Measurements from ENCODE around the gene TRUB1.

The TRUB1 gene

DNA sequence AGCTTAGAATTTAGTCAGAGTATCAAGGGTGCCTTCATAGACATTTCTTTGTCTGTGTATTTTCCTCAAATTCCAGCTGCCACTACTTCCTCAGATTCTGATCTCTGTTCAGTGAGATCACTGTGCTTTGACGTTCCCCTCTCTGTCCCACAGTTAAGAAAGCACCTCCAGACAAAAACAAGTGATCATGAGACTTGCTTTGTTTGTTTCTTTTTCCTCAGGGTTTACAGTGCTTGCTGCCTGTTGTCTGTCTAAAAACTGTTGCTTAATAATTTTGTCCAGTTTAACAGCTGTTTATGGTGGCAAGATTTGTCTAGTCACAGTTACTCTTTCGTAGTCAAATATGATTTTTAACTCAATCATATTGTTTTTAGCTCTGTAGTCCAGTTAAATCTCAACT, 29.1 kb downstream of the TRUB1 start:
- TF ChIP-seq, protein P1, sequence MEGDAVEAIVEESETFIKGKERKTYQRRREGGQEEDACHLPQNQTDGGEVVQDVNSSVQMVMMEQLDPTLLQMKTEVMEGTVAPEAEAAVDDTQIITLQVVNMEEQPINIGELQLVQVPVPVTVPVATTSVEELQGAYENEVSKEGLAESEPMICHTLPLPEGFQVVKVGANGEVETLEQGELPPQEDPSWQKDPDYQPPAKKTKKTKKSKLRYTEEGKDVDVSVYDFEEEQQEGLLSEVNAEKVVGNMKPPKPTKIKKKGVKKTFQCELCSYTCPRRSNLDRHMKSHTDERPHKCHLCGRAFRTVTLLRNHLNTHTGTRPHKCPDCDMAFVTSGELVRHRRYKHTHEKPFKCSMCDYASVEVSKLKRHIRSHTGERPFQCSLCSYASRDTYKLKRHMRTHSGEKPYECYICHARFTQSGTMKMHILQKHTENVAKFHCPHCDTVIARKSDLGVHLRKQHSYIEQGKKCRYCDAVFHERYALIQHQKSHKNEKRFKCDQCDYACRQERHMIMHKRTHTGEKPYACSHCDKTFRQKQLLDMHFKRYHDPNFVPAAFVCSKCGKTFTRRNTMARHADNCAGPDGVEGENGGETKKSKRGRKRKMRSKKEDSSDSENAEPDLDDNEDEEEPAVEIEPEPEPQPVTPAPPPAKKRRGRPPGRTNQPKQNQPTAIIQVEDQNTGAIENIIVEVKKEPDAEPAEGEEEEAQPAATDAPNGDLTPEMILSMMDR (IDR thresholded peaks at IDR 0.05; ENCODE audit: low read depth, low read length, missing control alignments), result no peak
- no peak overlapping the region for H3K4me3 ChIP-seq (replicated peaks; ENCODE audit: low read depth, low read length)
- DNase-seq (ENCODE audit: extremely low read depth, low read depth), result no peak

DNA sequence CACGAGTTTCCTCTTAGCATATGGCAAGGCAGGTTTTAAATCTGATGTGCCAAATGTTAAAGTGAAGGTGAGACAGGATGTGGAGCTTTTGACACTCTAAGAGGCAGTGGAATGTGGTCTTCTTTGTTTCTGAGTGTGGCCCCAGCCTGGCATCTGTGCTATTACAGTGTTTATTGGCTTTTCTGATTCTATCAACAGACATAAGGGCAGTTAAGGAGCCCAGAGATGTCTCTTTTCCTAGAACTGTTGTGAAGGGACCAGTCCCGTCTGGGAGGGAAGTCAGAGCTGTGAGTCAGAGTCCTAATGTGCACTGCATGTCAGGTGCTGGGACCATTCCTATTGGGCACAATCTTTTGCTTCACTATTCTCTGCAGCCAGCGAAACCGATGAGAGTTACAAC, 32.5 kb downstream of the TRUB1 start:
- no peak for DNase-seq (ENCODE audit: extremely low read depth, low read depth)
- TF ChIP-seq, protein P1 (IDR thresholded peaks at IDR 0.05; ENCODE audit: low read depth, low read length, missing control alignments), result no peak
- H3K4me3 ChIP-seq (replicated peaks; ENCODE audit: low read depth, low read length), result no peak overlapping the region

DNA sequence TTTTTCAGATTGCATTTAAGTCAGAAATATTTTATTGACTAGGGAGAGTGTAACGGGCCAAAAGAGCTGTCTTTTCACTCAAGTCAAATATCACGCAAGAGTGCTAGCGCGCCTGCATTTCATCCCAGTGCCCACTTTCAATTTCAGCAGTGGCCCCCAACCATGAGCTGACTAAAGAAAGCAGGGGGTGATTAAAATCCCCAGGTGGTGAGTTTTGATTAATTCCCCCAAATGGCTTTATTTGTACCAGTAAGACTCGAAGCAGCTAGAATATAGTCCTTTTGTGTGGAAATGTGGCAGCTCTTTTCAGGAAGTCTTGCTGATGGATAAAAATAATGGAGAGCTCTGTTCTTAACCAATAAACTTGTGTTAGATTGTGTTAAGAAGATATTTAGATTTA, 35.3 kb downstream of the TRUB1 start:
- TF ChIP-seq, protein P1 (IDR thresholded peaks at IDR 0.05; ENCODE audit: low read depth, low read length, missing control alignments), result no peak
- DNase-seq (ENCODE audit: extremely low read depth, low read depth), result no peak
- no peak overlapping the region for H3K4me3 ChIP-seq (replicated peaks; ENCODE audit: low read depth, low read length)

DNA sequence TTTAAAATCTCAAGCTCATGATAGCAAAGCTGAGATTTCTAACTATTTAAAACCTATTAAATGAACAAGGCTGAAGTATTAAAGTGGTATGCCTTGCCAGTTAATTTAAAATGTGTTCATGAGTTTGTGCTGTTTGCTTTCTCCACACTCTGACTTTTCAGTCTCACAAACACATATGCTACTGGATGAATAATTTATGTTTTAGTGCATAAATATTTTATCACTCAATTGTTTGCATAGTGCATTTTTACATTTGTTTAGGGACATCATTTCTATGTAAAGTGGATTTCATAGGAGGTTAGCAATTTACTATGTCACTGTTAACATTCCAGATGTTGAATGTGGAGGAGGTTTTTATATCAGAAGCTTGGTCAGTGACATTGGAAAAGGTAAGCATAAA, 36.0 kb downstream of the TRUB1 start:
- no peak overlapping the region for H3K4me3 ChIP-seq (replicated peaks; ENCODE audit: low read depth, low read length)
- DNase-seq (ENCODE audit: extremely low read depth, low read depth), result no peak
- TF ChIP-seq, protein P1 (IDR thresholded peaks at IDR 0.05; ENCODE audit: low read depth, low read length, missing control alignments), result no peak

DNA sequence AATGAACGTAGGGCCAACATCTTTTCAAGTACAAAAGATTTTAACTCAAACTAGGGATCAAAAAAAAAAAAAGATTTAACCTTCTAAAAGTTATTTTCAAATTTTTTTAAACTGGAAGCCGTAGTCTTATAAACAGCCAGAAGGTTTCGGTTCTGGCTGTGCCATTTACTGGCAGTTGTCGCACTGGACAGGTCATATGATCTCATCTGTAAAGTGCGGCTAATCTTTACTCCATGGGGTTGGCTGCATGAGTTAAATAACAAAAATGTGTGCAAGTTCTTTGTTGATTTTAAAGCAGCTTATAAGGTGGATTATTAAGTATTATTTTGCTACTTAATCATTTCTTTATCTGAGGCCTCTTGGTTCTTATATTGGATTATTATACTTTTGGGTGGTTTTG, 36.6 kb downstream of the TRUB1 start:
- H3K4me3 ChIP-seq (replicated peaks; ENCODE audit: low read depth, low read length), result no peak overlapping the region
- TF ChIP-seq, protein P1 (IDR thresholded peaks at IDR 0.05; ENCODE audit: low read depth, low read length, missing control alignments), result no peak
- DNase-seq (ENCODE audit: extremely low read depth, low read depth), result no peak

DNA sequence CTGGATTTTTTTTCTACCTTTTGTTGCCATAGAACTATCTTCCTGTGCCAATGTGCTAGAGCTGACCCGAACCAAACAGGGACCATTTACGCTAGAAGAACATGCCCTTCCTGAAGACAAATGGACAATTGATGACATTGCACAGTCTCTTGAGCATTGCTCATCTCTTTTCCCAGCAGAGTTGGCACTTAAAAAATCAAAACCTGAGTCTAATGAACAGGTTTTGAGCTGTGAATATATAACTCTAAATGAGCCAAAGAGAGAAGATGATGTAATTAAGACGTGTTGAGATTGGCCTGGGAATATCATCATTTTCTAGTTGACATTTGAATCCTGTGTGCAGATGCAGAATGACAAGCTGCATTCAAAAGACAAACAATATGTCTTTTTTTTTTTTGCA, 37.1 kb downstream of the TRUB1 start:
- no peak for DNase-seq (ENCODE audit: extremely low read depth, low read depth)
- TF ChIP-seq, protein P1 (IDR thresholded peaks at IDR 0.05; ENCODE audit: low read depth, low read length, missing control alignments), result no peak
- H3K4me3 ChIP-seq (replicated peaks; ENCODE audit: low read depth, low read length), result no peak overlapping the region

DNA sequence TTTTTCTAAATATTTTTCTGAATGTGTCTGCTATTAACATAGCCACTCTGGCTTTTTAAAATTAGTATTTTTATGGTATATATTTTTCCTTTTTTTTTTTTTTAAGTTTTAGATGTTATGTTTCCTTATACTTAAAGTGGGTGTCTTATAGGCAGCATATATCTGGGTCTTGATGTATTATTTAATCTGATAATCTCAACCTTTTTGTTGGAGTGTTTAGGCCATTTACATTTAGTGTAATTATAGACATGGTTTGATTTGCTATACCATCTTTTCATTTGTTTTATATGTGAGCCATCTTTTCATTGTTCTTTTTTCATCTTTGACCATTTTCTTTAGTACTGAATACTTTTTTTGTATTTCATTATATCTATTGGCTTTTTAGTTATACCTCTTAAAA, 45.0 kb downstream of the TRUB1 start:
- H3K4me3 ChIP-seq (replicated peaks; ENCODE audit: low read depth, low read length), result no peak overlapping the region
- TF ChIP-seq, protein P1 (IDR thresholded peaks at IDR 0.05; ENCODE audit: low read depth, low read length, missing control alignments), result no peak
- no peak for DNase-seq (ENCODE audit: extremely low read depth, low read depth)
